ENCODE results near the gene GPR158. TPM values are rescaled to one million over a fixed set of nuclear protein-coding genes. Genes with fewer than 3 reads are reported as not detected.
A peak's percentile ranks its signal among the peaks of the same experiment; 100 is the strongest.
"Not testable (repeated sequence)": the region's sequence is repeated elsewhere in the genome, so short reads cannot be mapped to it uniquely, and the experiment has no call there.

GPR158 gene, protein sequence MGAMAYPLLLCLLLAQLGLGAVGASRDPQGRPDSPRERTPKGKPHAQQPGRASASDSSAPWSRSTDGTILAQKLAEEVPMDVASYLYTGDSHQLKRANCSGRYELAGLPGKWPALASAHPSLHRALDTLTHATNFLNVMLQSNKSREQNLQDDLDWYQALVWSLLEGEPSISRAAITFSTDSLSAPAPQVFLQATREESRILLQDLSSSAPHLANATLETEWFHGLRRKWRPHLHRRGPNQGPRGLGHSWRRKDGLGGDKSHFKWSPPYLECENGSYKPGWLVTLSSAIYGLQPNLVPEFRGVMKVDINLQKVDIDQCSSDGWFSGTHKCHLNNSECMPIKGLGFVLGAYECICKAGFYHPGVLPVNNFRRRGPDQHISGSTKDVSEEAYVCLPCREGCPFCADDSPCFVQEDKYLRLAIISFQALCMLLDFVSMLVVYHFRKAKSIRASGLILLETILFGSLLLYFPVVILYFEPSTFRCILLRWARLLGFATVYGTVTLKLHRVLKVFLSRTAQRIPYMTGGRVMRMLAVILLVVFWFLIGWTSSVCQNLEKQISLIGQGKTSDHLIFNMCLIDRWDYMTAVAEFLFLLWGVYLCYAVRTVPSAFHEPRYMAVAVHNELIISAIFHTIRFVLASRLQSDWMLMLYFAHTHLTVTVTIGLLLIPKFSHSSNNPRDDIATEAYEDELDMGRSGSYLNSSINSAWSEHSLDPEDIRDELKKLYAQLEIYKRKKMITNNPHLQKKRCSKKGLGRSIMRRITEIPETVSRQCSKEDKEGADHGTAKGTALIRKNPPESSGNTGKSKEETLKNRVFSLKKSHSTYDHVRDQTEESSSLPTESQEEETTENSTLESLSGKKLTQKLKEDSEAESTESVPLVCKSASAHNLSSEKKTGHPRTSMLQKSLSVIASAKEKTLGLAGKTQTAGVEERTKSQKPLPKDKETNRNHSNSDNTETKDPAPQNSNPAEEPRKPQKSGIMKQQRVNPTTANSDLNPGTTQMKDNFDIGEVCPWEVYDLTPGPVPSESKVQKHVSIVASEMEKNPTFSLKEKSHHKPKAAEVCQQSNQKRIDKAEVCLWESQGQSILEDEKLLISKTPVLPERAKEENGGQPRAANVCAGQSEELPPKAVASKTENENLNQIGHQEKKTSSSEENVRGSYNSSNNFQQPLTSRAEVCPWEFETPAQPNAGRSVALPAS (N-terminal part only)
- not detected in 2 replicates for total RNA-seq

DNA sequence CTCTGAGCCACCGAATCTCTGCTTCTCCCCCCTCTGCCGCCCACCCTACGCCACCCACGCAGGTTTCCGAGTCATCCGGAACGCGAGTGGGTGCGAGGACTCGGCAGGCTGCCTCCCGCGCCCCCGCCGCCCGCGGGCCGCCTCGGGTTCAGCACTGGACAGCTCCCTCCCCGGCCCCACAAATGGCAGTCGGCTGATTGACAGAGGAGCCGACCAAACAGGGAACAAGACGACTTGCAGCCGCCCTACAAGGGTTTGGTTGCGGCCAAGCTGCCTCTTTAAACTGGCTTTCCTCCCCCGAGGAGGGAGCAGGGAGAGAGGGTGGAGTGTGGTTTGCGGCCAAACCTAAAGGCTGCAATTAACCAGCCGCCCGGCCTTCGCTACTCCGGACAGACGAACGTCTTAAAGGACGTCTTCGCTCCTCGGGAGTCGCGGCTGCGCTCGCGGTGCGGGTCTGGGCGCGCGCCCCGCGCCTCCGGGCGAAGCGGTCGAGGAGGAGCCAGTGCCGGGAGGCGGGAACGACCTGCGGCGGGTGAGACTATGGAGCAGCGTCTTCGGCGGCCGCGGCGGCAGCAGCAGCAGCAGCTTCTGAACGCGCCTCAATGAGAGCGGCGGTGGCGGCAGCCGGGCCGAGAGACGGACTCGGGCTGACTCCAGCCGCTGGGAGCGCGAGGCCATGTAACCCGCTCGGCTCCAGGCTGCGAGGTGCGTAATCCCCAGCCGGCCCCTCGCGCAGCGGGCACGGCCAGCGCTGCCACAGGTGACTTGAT, at the start of gene GPR158:
TSS of gene GPR158 (plus strand) at position 541 of the 770 bp plus-strand sequence. CDS start 420 bp downstream, outside the sequence.
- H3K36me3 Mint-ChIP-seq (ENCODE audit: low read depth) = no peaks in the 10 kb centered on the region
- intact Hi-C loops (cut with micrococcal nuclease) = no loop called here
- peaks cover 32% of the 10 kb centered on the region for H3K27me3 Mint-ChIP-seq
- peaks cover 4% of the 10 kb centered on the region for H3K4me1 Mint-ChIP-seq
- H3K9me3 Mint-ChIP-seq = peaks cover 6% of the 10 kb centered on the region
- peak within 1 kb of the TSS; percentile 60 for H3K27ac Mint-ChIP-seq
- peak within 1 kb of the TSS; percentile 3 for H3K4me3 Mint-ChIP-seq
- DNase-seq = peak; percentile 88

DNA sequence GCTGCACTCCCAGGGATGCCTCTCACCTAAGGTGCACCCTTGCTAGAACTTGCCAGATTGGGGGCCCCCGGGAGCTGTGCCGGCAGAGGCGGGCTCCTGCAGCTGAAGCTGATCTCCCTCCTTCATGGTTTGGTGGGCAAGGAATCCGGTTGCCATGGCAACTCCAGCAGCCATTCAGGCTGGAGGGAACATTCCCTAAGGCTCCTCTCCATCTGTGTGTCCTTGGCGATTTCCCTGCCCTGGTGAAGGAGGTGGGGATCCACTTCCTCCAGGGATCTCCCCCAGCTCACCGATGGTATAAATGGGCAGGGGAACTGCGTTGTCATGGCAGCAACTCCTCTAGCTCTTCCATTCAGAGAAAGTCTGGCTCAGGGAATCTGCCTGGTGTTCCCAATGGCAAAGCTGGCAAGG, 49.6 kb upstream of the GPR158 start:
- Mint-ChIP-seq H3K4me1 (no peaks in the 10 kb centered on the region), H3K27me3 (no peaks in the 10 kb centered on the region), H3K4me3 (no peak overlapping the region), H3K36me3 (ENCODE audit: low read depth) (no peaks in the 10 kb centered on the region), H3K27ac (no peak overlapping the region), H3K9me3 (no peaks in the 10 kb centered on the region)
- DNase-seq = no peak
- intact Hi-C loops (cut with micrococcal nuclease) = no loop called here

DNA sequence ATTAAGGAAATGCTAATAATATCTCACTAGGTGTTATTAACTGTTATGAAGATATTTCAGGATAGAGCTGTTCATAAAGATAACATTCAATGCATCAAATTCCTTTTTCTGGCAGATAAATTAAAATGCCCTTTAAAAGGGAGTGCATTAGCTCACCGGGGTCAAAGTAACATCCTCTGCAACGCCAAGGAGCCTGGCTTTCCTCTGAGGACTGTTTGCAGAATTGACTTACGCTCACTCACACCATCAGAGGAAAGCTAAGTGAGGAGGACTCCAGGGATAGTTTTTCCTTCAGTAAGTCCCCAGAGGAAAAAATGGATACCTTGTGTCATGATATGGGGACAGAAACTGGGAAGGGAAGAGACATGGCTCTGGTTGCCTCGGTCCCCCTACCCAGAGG, 45.2 kb upstream of the GPR158 start:
- H3K4me3 Mint-ChIP-seq = no peak overlapping the region
- H3K4me1 Mint-ChIP-seq = no peaks in the 10 kb centered on the region
- H3K36me3 Mint-ChIP-seq (ENCODE audit: low read depth) = no peaks in the 10 kb centered on the region
- no peaks in the 10 kb centered on the region for H3K27me3 Mint-ChIP-seq
- no peak for DNase-seq
- no peaks in the 10 kb centered on the region for H3K9me3 Mint-ChIP-seq
- no peak overlapping the region for H3K27ac Mint-ChIP-seq
- intact Hi-C loops (cut with micrococcal nuclease) = no loop called here

DNA sequence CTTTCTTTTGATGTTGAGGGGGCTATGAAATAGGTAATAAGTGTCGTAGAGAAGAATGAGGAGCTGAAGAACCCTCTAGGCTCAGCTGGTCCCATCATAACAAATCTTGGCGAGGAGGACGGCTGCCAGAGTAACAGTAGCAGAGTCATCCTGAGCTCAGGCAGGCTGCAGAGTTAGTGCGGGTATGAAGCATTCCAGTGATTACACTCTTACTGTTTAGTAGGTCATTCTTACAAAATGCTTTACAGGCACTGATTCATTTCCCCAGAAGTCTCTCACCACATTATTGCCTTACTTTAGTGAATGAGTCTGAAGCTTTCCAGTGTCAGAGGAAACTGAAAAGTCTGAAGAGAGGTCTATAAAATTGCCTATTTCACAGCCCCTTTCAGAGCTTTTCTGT, 43.9 kb upstream of the GPR158 start:
- no peak overlapping the region for H3K27ac Mint-ChIP-seq
- no peaks in the 10 kb centered on the region for H3K27me3 Mint-ChIP-seq
- H3K9me3 Mint-ChIP-seq = no peaks in the 10 kb centered on the region
- H3K36me3 Mint-ChIP-seq (ENCODE audit: low read depth) = no peaks in the 10 kb centered on the region
- intact Hi-C loops (cut with micrococcal nuclease) = no loop called here
- no peaks in the 10 kb centered on the region for H3K4me1 Mint-ChIP-seq
- no peak overlapping the region for H3K4me3 Mint-ChIP-seq
- DNase-seq = no peak

DNA sequence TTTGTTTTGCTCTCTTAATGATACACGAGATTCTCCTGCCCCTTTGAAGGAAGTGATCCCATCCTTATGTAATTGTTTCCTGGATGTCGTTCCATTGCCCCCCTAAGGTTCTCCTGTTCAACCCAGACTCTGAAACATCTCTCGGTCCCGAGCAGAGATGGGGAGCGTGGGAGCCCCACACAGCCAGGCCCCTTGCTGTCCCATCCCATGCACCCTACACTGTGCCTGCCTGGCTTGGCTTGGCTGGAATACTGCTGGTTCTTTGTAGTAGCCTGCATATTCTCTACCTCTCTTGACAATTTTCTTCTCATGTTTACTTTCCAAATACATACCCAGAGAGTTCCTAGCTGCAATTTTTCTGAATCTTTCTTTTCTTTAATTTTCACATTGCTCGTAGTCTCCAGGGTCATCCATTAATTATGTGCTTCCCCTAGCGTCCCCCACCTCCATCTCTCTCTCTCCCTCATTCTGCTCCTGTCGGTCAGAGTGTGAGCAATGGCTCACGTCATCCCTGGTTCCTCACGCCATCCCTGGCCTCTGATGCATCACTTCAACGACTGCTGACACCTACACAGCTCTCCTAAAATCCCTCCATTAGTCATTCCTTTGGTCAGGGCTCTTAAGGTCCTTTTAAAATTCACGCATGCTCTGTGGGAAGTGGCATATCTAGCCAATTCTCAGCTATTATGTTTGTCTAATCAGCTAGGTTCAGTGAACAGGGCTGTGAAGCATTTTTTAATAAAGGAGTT, 32.5 kb upstream of the GPR158 start:
- no peak overlapping the region for H3K4me3 Mint-ChIP-seq
- intact Hi-C loops (cut with micrococcal nuclease) = no loop called here
- DNase-seq = no peak
- no peaks in the 10 kb centered on the region for H3K9me3 Mint-ChIP-seq
- no peak overlapping the region for H3K27ac Mint-ChIP-seq
- H3K4me1 Mint-ChIP-seq = no peaks in the 10 kb centered on the region
- no peaks in the 10 kb centered on the region for H3K27me3 Mint-ChIP-seq
- no peaks in the 10 kb centered on the region for H3K36me3 Mint-ChIP-seq (ENCODE audit: low read depth)

DNA sequence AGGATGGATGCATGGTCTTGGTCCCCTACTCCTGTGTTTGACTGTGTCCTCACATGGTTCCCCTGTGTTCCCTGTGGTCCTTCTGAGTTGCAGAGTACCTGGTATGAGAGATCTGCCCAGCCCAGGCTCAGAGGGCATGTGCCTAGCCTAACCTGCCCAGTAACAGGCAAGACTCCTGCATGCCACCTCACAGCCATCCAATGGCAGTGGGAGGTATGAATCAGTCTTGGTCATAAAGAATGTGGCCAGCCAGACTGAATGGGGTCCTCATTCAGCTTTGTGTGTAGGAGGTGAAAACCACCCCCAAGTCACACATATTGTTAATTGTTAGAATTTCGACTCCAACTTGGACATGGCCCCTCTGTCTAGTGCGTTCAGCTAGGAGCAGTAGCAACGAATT, 17.2 kb upstream of the GPR158 start:
- no peak for DNase-seq
- intact Hi-C loops (cut with micrococcal nuclease) = no loop called here
- Mint-ChIP-seq H3K4me1 (no peaks in the 10 kb centered on the region), H3K27ac (no peak overlapping the region), H3K27me3 (no peaks in the 10 kb centered on the region), H3K4me3 (no peak overlapping the region), H3K9me3 (no peaks in the 10 kb centered on the region), H3K36me3 (ENCODE audit: low read depth) (no peaks in the 10 kb centered on the region)

DNA sequence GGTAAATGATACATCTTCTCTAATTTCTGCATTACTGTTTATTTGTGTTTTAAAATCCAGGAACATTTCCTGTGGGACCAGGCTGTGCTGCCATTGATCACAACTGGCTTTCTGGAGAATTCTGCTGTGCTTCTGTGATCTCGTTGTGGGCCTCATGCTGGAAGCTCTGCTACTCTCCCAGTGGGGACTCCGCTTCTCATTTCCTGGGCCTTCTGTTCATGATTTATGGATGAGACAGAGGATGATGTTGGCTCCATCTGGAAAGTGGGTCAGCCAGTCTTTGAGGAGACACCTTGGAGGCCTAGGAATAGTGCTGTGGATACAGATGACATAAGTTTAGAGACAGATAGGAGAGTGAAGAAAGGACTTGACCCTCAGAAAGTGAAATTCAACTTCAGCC, 15.2 kb upstream of the GPR158 start:
- DNase-seq = no peak

DNA sequence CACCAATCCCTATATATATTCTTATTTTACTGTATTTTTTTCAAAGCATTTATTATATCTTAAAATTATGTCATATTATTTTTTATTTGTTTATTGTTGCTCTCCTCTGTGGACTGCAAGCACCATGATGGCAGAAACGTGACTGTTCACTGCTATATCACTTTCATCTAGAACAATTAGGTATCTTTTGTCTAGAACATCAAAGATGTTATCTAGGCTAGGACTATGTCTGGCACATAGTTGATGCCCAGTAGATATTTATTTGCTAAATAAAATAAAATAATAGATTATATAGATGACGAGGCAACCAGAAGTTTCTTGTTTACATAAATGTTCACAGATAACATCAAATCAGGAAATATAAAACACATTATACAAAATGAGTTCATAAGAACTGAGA, 12.4 kb upstream of the GPR158 start:
- no peak overlapping the region for H3K4me3 Mint-ChIP-seq
- H3K27me3 Mint-ChIP-seq = no peaks in the 10 kb centered on the region
- no peaks in the 10 kb centered on the region for H3K9me3 Mint-ChIP-seq
- H3K27ac Mint-ChIP-seq = no peak overlapping the region
- no peaks in the 10 kb centered on the region for H3K36me3 Mint-ChIP-seq (ENCODE audit: low read depth)
- no peak for DNase-seq
- intact Hi-C loops (cut with micrococcal nuclease) = no loop called here
- H3K4me1 Mint-ChIP-seq = no peaks in the 10 kb centered on the region

More for the DNA sequence above, 15.2 kb upstream of the GPR158 start:
- Mint-ChIP-seq H3K27me3 (no peaks in the 10 kb centered on the region), H3K27ac (no peak overlapping the region), H3K36me3 (ENCODE audit: low read depth) (no peaks in the 10 kb centered on the region), H3K4me1 (no peaks in the 10 kb centered on the region), H3K9me3 (no peaks in the 10 kb centered on the region), H3K4me3 (no peak overlapping the region)
- intact Hi-C loops (cut with micrococcal nuclease) = no loop called here

DNA sequence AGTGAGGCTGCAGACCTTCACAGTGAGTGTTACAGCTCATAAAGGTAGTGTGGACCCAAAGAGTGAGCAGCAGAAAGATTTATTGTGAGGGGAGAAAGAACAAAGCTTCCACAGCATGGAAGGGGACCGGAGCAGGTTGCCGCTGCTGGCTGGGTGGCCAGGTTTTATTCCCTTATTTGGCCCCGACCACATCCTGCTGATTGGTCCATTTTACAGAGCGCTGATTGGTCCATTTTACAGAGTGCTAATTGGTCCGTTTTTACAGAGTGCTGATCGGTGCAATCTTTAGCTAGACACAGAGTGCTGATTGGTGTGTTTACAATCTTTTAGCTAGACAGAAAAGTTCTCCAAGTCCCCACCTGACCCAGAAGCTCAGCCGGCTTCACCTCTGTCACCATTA, 11.3 kb upstream of the GPR158 start:
- H3K27me3 Mint-ChIP-seq; H3K4me1 Mint-ChIP-seq; DNase-seq; H3K36me3 Mint-ChIP-seq (ENCODE audit: low read depth); H3K9me3 Mint-ChIP-seq; H3K27ac Mint-ChIP-seq; H3K4me3 Mint-ChIP-seq; intact Hi-C loops (cut with micrococcal nuclease): not testable (repeated sequence)

DNA sequence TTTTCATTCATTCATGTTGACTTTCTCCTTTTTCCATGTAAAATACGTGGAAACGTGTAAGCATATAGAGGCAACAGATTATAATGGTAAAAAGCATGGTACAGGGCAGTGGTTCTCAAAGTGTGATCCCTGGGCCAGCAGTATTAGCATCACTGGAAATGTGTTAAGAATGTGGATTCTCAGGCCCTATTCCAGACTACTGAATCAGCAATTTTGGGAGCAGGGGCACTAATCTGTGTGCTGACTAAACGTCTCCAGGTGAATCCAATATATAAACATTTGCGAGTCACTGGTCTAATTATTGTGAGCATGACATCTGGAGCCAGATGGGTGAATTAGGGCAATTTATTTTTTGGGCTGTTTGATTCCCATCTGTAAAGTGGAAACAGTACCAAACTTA, 5.1 kb upstream of the GPR158 start:
- intact Hi-C loops (cut with micrococcal nuclease) = no loop called here
- Mint-ChIP-seq H3K36me3 (ENCODE audit: low read depth) (no peaks in the 10 kb centered on the region), H3K27me3 (peaks cover 14% of the 10 kb centered on the region), H3K9me3 (peaks cover 6% of the 10 kb centered on the region), H3K27ac (no peak overlapping the region), H3K4me1 (peaks cover 4% of the 10 kb centered on the region), H3K4me3 (no peak overlapping the region)
- no peak for DNase-seq

DNA sequence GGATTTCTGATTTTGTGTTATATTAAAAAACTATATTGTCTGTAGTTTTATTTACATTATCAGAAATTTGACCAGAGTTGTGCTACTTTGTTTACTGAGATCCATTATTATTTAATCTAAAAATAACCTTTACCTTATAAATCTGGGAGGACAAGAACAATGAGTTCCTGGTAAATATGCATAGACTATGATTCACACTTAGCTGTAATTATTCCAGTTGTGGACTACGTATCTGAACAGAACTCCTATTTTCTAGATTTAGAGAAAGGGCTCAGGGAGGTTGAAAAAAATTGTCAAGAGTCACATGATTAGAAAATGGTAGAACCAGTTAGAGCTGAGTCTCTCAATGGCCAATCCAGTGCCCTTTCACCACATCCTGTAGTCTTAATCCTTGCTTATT, 4.2 kb upstream of the GPR158 start:
- H3K4me1 Mint-ChIP-seq = peaks cover 4% of the 10 kb centered on the region
- no peak for DNase-seq
- peaks cover 16% of the 10 kb centered on the region for H3K27me3 Mint-ChIP-seq
- intact Hi-C loops (cut with micrococcal nuclease) = no loop called here
- no peaks in the 10 kb centered on the region for H3K36me3 Mint-ChIP-seq (ENCODE audit: low read depth)
- no peak overlapping the region for H3K4me3 Mint-ChIP-seq
- no peak overlapping the region for H3K27ac Mint-ChIP-seq
- peaks cover 6% of the 10 kb centered on the region for H3K9me3 Mint-ChIP-seq

DNA sequence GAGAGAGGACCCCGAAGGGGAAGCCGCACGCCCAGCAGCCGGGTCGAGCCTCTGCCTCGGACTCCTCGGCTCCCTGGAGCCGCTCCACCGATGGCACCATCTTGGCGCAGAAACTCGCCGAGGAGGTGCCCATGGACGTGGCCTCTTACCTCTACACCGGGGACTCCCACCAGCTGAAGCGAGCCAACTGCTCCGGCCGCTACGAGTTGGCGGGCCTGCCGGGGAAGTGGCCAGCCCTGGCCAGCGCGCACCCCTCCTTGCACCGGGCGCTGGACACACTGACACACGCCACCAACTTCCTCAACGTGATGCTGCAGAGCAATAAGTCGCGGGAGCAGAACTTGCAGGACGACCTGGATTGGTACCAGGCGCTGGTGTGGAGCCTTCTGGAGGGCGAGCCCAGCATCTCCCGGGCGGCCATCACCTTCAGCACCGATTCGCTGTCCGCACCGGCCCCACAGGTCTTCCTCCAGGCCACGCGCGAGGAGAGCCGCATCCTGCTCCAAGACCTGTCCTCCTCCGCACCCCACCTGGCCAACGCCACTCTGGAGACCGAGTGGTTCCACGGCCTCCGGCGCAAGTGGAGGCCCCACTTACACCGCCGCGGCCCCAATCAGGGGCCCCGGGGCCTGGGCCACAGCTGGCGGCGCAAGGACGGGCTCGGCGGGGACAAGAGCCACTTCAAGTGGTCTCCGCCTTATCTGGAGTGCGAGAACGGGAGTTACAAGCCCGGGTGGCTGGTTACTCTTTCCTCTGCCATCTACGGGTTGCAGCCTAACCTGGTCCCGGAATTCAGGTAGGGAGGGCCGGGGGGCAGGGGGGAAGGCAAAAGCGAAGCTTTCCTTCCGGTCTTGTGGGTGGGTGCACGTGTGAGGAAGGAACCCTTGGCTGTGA, 973 bp downstream of the GPR158 start:
- no peak overlapping the region for H3K4me3 Mint-ChIP-seq
- DNase-seq = no peak
- H3K9me3 Mint-ChIP-seq = peaks cover 6% of the 10 kb centered on the region
- peaks cover 4% of the 10 kb centered on the region for H3K4me1 Mint-ChIP-seq
- intact Hi-C loops (cut with micrococcal nuclease) = no loop called here
- no peak overlapping the region for H3K27ac Mint-ChIP-seq
- peaks cover 32% of the 10 kb centered on the region for H3K27me3 Mint-ChIP-seq
- no peaks in the 10 kb centered on the region for H3K36me3 Mint-ChIP-seq (ENCODE audit: low read depth)

Data from activated CD4-positive, alpha-beta T cell treated with anti-CD3 and anti-CD28 coated beads, Interleukin-2, amount 10 ng/mL, durations not matched to agents 24 days and 14 days (primary cell).